ENCODE results near the gene PMF1.
"Not testable (repeated sequence)": the region's sequence is repeated elsewhere in the genome, so short reads cannot be mapped to it uniquely, and the experiment has no call there.

PMF1 gene

GRCh38 chr1:156176610-156177210 is 36.1 kb upstream of the PMF1 start:
- H3K4me3 ChIP-seq (ENCODE audit: low read depth, low read length) = no peak overlapping the region
- TF ChIP-seq CTCF (IDR thresholded peaks at IDR 0.05; ENCODE audit: low read depth, low read length) = no peak

GRCh38 chr1:156177919-156178654 is 34.7 kb upstream of the PMF1 start:
- H3K4me3 ChIP-seq (ENCODE audit: low read depth, low read length) = no peak overlapping the region
- TF ChIP-seq CTCF (IDR thresholded peaks at IDR 0.05; ENCODE audit: low read depth, low read length) = no peak

GRCh38 chr1:156180471-156180870 is 32.3 kb upstream of the PMF1 start:
- no peak overlapping the region for H3K4me3 ChIP-seq (ENCODE audit: low read depth, low read length)
- no peak for TF ChIP-seq CTCF (IDR thresholded peaks at IDR 0.05; ENCODE audit: low read depth, low read length)

- not testable (repeated sequence) for H3K4me3 ChIP-seq (ENCODE audit: low read depth, low read length)
These were observed 31.3 kb upstream of the PMF1 start for GRCh38 chr1:156181391-156181924.

- not testable (repeated sequence) for H3K4me3 ChIP-seq (ENCODE audit: low read depth, low read length)
These were observed 30.6 kb upstream of the PMF1 start for GRCh38 chr1:156182010-156182779.

GRCh38 chr1:156186347-156187177 is 26.2 kb upstream of the PMF1 start:
- not testable (repeated sequence) for H3K4me3 ChIP-seq (ENCODE audit: low read depth, low read length)

- not testable (repeated sequence) for H3K4me3 ChIP-seq (ENCODE audit: low read depth, low read length)
These were observed 22.5 kb upstream of the PMF1 start for GRCh38 chr1:156190265-156190664.

- no peak overlapping the region for H3K4me3 ChIP-seq (ENCODE audit: low read depth, low read length)
- TF ChIP-seq CTCF (IDR thresholded peaks at IDR 0.05; ENCODE audit: low read depth, low read length) = no peak
These were observed 21.4 kb upstream of the PMF1 start for GRCh38 chr1:156191292-156191964.

All from WI38 (cell line).